ENCODE data around the gene RNF150. TPM values are rescaled to one million over a fixed set of nuclear protein-coding genes. Genes with fewer than 3 reads are reported as not detected.

RNF150 gene
- polyA plus RNA-seq, 3 donors, result 0.82 to 12.4 (median 3.0) TPM

DNA sequence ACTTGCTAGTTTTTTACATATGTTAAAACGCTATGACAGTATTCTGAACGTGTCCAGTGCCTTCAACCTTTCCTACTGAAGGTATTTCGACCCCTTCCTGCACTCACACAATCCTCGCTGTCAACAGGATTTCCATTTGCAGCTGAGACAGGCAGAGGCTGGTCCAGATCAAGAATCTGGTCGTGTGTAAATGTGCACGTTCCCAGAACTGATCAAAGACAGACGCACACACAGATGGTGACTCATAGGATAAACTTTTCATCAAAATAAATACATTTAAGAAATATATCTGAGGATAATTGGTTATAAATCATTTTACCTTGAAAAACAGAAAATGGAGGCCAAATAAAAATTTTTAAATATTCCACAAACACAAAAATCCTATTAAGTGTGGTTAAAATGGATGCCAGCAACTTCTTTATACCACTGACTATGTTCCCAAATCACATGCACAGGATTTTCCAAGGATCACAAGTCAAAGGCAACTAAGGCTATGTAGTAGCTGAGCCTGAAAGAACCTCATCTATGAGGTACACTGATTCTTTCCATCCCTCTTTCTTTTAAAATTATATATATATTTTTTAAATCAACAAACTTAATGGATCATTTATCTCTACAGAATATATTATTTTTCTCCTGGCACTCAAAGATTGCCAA is 85.9 kb downstream of the RNF150 start:
- H3K27ac ChIP-seq (ENCODE audit: low read depth, low read length), result no peak overlapping the region
- 61 to 67% (median 64%) methylated on average over 7 of the region's 7 CpGs for WGBS, 3 donors

DNA sequence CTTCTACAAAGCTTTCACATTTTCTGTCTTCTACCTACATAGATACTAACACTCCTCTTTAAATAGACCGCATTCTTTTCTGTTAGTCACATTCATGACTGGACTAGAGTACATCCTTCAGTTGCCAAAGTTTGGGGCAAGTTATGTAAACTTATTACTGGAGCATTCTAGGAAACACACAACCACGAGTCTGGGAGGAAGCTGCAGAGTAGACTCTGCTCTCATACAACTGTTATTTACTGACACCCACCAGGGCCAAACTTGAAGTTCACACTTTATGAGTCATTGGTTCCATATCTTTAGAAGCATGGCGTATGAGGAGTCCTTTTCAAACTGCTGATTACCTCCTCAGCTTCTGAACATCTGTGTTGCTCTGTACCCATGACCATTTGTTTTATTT is 87.0 kb downstream of the RNF150 start:
- WGBS, 3 donors, result 49 to 73% (median 50%) methylated on average over 3 of the region's 3 CpGs
- no peak overlapping the region for H3K27ac ChIP-seq (ENCODE audit: low read depth, low read length)

DNA sequence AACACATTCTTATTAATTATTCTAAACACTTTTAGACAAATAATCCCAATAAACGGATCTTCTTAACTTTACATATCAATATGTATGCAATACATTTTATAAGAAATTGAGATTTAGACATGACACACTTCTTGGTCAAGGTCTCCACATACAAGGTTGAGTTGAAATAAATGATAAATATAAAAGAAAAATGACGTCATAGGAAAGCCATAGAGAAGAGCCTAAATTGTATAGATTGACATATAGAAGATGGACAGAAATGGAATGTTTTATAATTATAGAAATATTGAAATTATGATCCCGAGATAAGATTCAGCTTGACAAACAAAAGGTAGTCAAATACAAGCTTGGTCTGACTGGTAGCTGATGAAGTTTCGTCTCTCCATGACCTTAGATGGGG is 87.4 kb downstream of the RNF150 start:
- no peak overlapping the region for H3K27ac ChIP-seq (ENCODE audit: low read depth, low read length)
- WGBS, 3 donors, result 83 to 91% (median 87%) methylated on average over 4 of the region's 4 CpGs

DNA sequence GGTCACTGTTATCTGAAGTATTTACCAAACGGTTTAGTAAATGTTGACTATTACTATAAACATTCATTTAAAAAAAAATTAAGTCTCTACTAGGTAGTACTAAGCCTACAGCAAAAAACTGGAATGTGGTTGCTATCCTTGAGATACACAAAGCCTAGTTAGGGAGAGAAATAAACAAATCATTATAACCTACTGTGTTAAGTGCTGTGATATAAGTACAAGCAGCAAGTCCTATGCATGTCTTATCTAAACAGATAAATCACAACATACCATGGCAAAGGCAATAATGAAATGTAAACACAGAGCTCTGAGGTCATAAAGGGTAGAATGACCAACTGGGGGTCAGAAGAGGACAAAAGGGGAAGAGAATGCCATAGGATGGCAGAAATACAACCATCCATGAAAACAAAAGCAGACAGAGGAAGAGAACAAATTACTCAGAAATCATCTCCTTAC is 92.2 kb downstream of the RNF150 start:
- no peak overlapping the region for H3K27ac ChIP-seq (ENCODE audit: low read depth, low read length)
- WGBS, 3 donors, result 15 to 66% (median 56%) methylated on average over 1 of the region's 1 CpG

DNA sequence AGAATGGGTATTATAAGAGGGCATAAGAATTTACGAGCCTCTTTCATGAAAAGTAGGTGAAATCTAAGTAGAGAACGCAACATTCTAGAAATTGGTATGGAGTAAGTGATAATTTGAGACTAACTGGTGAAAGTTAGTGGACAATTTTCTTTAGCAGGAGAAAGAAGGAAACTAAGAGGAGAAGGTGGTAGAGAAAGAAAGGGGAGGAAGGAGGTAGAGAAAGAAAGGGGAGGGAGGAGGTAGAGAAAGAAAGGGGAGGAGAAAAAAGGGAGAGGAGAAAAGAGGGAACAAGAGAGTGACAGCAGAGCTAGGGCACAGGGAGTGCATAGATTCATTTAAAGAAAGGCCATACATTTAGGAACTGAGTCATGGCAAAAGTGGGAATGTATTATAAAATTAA is 94.1 kb downstream of the RNF150 start:
- H3K27ac ChIP-seq (ENCODE audit: low read depth, low read length), result no peak overlapping the region
- WGBS, 3 donors, result 95 to 99% (median 96%) methylated on average over 2 of the region's 2 CpGs

DNA sequence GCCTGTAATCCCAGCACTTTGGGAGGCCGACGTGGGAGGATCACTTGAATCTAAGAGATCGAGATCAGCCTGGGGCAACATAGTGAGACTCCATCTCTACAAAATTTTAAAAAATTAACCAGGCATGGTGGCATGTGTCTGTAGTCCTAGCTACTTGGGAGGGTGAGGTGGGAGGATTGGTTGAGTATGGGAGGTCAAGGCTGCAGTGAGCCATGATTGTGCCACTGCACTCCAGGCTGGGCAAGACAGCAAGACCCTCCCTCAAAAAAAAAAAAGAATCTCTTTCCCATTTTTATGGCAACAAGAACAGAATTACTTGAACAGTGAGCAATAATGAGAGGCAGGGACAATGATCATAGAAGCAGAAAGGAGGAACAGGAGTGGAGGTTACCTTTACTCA is 94.8 kb downstream of the RNF150 start:
- 93 to 98% (median 96%) methylated on average over 3 of the region's 3 CpGs for WGBS, 3 donors
- H3K27ac ChIP-seq (ENCODE audit: low read depth, low read length), result no peak overlapping the region

DNA sequence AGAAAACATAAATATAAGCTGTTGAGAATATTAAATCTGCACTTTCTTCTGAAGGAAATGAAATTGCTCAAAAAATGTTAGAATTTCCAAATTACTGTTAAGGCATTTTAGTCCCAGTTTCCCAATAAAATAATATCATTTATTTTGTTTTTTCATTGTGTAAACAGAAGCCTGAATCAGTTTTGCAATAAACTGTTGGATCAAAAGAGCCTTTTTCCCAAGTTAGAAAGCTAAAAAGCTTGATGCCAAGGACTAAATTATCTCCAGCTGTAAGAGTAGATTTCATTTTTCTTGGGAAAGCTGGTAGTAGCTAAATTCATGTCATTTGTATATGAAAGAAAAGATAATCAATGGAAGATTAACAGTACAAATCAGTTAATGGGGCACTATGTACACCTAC is 95.8 kb downstream of the RNF150 start:
- H3K27ac ChIP-seq (ENCODE audit: low read depth, low read length), result no peak overlapping the region

DNA sequence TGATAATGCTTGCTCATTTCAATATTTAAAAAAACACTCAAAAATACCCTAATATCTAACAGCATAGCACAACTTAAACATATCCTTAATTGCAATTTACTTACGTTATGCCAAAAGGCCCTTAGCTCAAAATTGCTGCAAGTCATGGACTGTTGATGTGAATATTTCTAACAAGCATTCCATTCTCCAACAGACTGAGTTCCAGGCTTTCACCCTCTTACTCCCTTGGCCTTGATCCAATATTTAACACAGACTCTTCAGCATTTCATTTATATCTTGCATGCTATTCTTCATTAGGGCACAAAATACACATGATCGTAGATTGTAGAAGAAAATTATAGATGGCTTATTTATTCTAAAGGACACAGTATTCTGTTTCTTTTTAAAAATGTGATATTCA is 96.5 kb downstream of the RNF150 start:
- no peak overlapping the region for H3K27ac ChIP-seq (ENCODE audit: low read depth, low read length)
- WGBS, 3 donors, result 57 to 75% (median 70%) methylated on average over 2 of the region's 2 CpGs

DNA sequence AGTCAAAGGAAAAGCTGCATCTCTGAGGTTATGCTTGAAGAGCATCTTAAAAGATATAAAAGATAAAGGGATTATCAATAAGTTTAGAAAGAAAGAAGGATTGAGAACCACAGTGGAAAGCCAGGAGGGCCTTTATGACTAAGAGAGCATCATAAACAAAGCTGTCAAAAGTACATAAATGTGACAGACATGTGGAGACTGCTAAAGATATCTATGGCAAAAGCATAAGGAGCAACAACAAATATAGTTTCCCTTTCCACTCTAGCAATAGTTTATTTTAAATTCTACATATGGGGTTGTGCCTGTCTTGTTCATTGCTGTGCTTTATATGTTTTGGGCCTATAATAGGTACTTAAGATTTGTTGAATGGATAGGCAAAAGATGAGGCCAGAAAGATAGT is 97.3 kb downstream of the RNF150 start:
- no peak overlapping the region for H3K27ac ChIP-seq (ENCODE audit: low read depth, low read length)

DNA sequence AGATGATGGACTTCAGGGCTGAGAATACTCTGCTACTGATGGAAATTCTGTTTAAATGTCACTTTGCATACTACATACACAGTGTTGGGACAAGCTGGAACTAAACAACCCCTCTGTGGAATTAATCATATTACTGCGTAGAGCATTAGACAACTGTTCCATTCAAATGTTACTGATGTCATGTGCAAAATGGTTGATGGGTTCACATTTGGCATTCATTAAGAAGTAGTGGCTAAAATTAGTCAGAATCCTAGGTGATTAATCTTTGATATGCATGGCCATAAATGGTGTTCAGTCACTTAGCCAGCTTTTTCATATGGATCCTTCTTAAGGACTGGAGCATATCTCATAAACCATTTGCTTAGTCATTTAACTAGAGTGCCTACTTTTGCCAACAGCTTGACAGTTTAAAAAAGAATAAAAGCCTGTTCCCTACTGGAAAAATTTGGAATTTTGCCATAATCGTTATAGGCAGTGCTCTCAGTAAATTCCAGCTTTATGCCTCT is 105.2 kb downstream of the RNF150 start:
- H3K27ac ChIP-seq (ENCODE audit: low read depth, low read length), result no peak overlapping the region
- WGBS, 3 donors, result 40 to 54% (median 52%) methylated on average over 2 of the region's 2 CpGs

DNA sequence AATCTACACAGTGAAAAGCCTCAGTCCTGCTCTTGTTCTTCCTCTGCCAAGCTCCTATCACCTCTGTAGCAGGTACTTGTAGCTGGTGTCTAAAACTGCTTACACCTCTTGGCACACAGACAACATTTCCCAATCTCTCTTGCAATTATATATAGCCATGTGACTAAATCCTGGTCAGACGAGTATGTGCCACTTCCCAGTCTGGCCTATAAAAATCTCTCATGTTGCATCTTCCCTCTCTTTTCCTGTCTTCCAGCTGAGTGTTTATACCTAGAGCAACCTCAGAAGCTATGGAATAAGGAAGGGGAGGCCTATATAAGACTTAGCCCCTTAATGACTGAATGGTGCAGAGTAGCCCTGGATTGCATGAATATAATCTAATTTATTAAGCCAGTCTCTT is 105.8 kb downstream of the RNF150 start:
- H3K27ac ChIP-seq (ENCODE audit: low read depth, low read length), result no peak overlapping the region

DNA sequence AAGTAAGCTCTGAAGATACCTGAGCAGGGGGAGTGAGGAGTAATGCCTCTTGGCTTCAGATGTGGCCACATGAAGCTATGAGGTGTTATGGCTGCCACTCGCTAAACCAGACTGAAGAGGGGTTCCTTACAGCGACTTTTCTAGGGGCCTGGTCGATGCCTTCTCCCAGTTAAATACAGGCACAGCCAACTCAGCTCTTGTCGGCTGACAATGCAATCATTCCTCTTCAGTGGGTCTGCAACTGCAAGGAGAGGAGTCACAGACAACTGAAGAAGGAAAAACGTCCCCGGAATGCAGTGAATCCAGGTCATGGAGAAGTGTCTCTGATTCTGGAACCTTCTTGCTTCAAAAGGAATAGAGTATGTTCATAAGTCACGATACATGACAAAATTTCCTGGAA is 106.4 kb downstream of the RNF150 start:
- no peak overlapping the region for H3K27ac ChIP-seq (ENCODE audit: low read depth, low read length)
- WGBS, 3 donors, result 86 to 91% (median 89%) methylated on average over 7 of the region's 7 CpGs

More for the DNA sequence above, 105.8 kb downstream of the RNF150 start:
- 32 to 45% (median 45%) methylated on average over 1 of the region's 1 CpG for WGBS, 3 donors

DNA sequence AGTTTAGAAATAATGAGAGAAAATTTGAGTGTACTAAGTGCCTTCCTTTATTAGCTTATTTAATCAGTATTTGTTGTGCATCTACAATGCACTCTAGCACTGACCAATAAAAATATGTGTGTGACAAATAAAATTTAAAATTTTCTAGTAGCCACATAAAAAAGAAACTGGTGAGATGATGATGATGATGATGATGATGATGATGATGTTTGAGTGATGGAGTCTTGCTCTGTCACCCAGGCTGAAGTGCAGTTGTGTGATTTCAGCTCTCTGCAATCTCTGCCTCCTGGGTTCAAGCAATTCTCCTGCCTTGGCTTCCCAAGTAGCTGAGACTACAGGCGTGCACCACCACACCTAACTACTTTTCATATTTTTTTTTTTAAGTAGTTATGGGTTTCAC is 110.2 kb downstream of the RNF150 start:
- 95 to 100% (median 98%) methylated on average over 1 of the region's 1 CpG for WGBS, 3 donors
- no peak overlapping the region for H3K27ac ChIP-seq (ENCODE audit: low read depth, low read length)

DNA sequence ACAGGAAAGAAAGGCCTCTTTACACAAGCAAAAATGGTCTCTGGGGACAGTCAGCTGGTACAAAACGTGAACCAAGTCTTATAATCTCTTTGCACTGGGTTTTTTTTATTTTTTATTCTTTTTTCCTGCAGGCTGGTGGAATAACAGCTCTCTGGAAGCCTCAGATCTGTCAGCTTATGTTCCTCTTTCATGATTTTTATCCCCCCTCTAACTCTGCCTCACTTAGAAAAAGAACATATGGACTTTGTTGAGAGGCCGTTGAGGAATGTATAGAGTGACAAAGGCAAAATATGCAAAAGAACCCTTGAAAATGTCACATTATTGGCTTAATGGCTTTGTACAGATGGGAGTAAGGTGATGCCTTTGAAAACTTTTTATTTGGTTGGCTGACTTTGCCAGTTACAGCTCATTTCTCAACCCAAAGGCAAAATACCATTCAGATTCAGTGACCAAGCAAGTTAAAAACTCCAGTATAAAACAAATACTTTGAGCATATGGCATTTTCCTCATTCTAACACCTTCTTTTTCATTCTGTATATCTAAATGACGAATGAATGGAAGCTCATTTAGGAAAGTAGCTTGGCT is 111.1 kb downstream of the RNF150 start:
- H3K27ac ChIP-seq (ENCODE audit: low read depth, low read length), result no peak overlapping the region
- WGBS, 3 donors, result 79 to 81% (median 79%) methylated on average over 3 of the region's 3 CpGs

DNA sequence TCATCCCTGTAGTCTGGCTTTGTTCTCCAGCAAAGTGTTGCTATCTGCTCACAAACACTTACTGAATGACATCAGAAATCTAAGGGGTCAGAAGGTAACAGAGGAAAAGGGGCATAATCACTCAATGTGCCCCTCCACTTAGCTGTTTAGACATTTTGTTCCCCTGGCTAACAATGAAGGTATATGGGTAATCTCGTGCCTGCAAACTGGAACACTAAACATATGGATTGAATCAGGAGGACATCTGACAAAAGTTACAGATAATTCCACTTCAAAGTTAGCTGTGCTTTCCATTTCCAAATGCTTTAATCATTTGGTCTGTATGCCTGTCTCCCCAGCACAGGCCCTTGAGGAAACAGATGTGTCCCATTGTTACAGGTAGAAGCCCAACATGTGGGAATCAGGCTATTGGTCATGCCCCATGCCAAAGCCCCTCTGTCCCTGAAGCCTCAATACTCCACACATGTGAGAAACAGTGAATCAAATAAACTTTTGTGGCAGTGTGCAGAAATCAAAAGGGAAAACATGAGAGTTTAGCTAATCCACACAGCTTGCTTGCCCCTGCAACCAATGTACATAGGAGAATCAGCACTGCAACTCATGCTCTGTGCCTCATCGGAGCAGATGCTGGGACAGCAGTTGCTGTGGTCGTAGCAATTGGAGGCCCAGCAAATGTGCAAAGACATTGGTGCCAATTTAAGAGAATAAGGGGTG is 111.7 kb downstream of the RNF150 start:
- no peak overlapping the region for H3K27ac ChIP-seq (ENCODE audit: low read depth, low read length)
- WGBS, 3 donors, result 67 to 74% (median 74%) methylated on average over 3 of the region's 3 CpGs

DNA sequence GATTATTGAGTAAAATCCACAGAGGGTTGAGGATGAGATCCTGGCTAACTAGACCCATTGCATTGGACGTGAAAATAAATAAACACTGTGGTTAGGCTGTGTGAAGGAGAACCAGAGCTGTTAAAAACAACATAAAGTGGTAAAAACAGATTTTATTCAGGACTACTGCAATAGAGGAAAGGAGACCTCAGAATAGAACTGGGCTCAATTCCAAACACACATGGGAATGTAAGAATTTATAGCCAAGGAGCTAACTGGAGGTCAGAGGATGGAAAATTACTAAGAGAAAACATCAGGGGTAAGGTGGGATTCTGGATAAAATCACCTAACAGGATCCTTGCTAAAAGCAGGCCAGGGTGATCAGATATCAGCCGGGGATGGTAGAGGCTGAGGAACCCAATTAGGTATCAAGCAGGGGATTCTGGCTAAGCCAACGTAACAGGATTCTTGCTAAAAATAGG is 112.4 kb downstream of the RNF150 start:
- WGBS, 3 donors, result 45 to 81% (median 60%) methylated on average over 3 of the region's 3 CpGs
- H3K27ac ChIP-seq (ENCODE audit: low read depth, low read length), result no peak overlapping the region

DNA sequence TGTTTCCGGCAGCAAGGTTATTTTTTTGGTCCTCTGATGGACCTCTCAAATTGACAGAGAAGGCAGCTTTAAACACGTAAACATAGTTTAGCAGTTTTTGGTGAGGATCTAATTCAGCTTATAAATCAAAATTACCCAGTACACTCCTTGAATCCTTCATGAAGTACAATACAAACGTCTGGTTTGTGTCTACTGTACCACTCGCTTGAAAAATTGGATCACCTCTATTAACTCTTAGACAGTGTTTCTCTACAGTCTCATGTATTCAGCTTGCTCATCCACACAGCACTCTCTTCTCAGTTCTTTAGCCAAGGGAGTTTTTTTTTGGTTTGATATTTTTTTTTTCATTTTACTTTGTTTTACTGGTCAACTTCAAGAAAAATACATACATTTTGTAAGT is 113.5 kb downstream of the RNF150 start:
- H3K27ac ChIP-seq (ENCODE audit: low read depth, low read length), result no peak overlapping the region
- WGBS, 3 donors, result 78 to 82% (median 79%) methylated on average over 4 of the region's 4 CpGs

DNA sequence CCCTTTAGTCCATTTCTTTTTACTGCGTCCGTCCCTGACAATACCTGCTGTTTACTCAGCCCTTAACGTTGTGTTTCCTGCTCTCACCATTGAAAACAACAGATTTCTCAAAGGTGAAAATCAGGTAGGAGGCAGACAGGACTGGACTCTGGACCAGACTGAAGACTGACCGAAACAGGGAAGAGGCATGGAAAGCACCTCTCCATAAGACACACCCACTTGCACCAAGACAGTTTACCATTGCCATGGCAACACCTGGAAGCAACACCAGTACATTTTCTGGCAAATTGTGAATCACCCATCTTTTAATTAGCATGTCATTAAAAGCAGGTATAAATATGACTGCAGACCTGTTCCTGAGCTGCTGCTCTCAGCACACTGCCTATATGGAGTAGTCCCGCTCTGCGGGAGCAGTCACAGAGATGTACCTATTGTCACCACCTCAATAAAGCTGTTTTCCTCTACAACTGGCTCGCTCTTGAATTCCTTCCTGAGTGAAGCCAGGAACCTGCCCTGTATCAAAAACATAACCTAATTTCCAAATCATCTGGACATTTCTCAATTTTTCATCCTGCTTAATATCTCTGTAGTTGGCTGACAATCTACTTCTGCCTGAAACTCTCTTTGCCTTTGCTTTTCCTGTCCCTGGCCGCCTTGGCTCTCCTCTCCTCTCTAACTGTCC is 117.0 kb downstream of the RNF150 start:
- 70 to 86% (median 83%) methylated on average over 8 of the region's 8 CpGs for WGBS, 3 donors
- no peak overlapping the region for H3K27ac ChIP-seq (ENCODE audit: low read depth, low read length)

DNA sequence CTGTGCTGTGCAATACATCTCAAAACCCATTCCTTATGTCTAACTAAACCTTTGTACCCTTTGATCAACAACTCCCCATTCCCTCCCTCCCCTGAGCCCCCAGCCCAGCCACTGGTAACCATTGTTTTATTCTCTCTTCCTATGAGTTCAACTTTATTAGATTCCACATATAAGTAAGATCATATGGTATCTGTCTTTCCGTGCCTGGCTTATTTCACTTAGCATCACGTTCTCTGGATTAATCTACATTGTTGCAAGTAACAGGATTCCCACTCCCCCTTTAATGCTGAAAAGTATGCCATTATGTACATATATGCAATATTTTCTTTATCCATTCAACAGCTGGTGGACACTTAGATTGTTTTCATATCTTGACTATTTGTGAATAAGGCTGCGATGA is 119.4 kb downstream of the RNF150 start:
- 56 to 62% (median 61%) methylated on average over 3 of the region's 3 CpGs for WGBS, 3 donors
- H3K27ac ChIP-seq (ENCODE audit: low read depth, low read length), result no peak overlapping the region

All from adipose tissue (tissue), 3 donors.